GM18505 (cell line): ENCODE measurements around the gene GOLGA6C.
A peak's percentile ranks its signal among the peaks of the same experiment; 100 is the strongest.
"Not testable (repeated sequence)": the region's sequence is repeated elsewhere in the genome, so short reads cannot be mapped to it uniquely, and the experiment has no call there.

ENCODE experiments used
- ATAC-seq: cut with Tn5 transposase; IDR thresholded peaks from one replicate; pipeline ENCODE4 v1.9.1; 2021; ENCODE audit not compliant: unreplicated experiment
- POLR2A ChIP-seq: IDR thresholded peaks from 4 replicates; pipeline ENCODE4 v1.6.1; 2011; ENCODE audit warnings: borderline replicate concordance; ENCODE audit not compliant: insufficient read depth, insufficient read length; ENCODE audit errors: extremely low read depth

GOLGA6C gene

DNA sequence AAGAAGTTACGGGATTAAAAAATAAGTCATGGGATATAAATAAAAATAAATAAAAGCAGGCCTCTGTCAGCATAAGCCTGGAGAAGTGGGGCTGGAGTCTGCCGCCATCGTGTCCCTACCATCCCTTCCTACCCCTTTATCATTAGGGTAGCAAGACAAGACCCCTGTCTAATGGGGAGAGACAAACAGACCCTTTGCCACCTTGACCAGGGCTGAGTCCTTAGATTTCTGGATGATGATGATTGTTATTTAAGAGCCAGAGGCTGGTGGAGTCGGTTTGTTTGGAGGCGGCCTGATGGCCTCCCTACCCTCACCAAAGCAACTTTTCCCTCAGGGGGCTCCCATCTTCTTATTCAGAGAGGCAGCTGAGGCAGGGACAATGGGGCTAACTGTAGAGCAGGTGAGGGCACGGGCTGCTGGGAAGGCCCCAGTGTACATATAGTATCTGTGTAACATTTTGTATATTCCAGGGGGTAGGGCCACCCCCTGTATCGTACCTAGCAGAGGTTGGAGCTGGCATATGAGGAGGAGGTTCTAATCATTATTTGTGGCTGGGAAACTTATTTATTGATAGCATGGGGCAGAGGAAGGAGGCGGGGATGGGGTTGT lies 15.7 kb downstream of the GOLGA6C start:
- ATAC-seq: not testable (repeated sequence)

DNA sequence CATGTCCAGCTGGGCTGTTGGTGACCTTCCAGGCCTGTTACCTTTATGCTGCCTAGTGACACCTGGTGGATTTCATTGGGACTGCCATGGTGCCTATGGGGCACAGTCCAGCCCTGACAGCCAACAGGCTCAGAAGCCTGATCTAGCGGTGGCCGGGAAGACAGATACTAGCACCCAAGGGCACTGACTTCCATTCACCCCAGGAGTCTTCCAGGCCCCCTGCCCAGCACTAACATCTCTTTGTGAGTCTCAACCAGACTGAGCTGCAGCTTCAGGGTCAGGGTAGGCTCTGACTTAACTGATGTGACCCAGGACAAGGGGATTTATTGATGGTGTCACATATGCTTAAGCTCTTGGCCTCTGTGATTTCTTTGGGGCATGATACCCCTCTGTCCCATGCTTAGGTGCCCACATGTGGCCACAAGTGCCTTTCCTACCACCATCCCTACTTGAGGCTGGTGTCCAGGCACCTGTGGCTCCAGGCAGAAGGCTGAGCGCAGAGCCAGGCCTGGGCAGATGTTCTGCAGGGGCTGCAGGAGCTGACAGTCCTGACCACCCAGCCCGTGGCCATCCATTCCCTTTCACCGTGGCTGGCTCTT lies 16.5 kb downstream of the GOLGA6C start:
- not testable (repeated sequence) for ATAC-seq

DNA sequence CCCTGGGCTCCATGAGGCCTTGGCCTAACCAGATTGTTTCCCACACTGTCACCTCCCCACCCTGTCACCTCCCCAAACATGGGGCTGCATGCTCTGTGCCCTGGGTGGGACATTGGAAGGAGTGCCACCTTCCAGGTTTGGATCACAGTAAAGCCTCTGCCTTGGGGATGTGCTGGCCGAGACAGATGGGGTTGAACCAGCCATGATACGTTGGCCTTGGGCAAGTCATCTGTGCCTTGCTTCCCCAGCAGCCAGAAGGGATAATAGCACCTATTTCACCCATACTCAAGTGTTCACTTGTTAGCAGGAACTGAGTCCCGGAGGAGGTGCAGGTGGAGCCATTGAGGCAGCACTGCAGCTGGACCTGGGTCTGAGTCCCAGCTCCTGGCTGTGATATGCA lies 17.5 kb downstream of the GOLGA6C start:
- ATAC-seq: not testable (repeated sequence)

DNA sequence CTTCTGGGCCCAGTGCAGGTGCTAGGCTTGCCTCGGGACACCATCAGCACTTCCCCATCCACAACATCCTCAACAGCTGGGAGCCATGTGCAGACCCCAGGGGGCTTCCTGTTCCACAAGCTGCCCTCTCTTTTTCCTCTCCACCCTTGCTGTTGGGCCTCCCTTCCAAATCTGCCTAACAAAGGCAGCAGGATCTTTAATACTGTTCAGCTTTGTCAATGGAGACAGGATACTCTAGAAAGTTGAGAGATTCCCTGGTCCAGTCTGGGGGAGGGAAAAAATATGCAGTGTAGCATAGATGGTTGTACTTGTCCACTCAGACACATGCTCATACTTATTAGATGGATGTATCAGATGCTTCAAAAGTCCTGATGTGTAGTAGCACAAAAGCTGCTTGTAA lies 20.4 kb downstream of the GOLGA6C start:
- ATAC-seq: not testable (repeated sequence)

DNA sequence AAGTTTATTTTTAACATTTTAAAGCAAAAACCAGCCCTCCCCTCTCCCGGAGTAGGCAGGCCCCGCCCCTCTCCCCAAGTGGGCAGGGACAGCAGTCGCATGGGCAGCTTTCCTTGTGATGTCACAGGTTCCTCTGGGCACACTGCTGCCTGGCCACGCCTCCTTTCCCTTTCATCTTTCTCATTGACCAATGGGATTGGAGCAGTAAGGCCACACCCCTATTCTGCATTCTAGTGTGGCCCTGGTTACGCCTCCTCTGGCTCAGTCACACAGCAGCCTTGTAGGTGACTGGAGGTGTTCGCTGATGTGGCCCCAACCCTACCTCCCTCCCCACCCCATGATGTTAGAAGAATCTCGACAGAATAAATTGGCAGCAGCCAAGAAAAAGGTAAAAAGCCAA lies 24.4 kb downstream of the GOLGA6C start, which contains the start of gene GOLGA6D:
GOLGA6D (plus strand) TSS at position 264 of the 400 bp plus-strand sequence; CDS start at position 305, 41 bp downstream.
- not testable (repeated sequence) for ATAC-seq

DNA sequence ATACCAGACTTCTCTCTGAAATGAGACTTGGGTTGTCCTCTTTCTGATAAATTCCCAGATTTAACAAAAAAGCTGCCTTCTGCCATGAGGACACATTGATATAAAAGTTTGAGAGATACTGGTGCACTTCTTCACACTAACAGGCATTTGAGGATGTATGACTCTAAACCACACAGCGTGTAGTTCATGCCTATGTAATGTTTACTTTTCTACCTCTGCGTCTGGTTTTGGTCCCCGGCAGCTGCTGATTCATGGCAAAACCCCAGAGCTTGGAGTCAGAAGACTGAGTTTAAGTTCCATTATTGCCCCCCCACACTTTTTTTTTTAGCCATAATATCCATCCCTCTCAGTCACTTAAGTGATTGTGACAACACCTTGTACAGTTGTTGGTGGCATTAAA lies 26.0 kb downstream of the GOLGA6C start:
- not testable (repeated sequence) for ATAC-seq

DNA sequence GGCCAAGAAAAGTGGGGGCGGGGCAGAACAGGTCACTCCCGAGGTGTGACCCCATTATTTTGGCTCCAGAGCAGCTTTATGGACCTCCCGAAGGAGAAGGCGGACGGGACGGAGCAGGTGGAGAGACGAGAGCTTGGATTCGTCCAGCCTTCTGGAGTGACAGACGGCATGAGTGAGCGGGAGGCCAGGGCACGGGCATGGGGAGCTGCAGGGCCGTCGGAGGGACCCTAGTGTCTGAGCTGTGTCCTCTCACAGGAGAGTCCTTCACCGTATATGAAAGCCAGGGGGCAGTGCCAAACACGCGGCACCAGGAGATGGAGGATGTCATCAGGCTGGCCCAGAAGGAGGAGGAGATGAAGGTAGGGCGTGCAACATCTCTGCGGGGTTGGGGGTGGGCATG lies 35.5 kb downstream of the GOLGA6C start:
- not testable (repeated sequence) for ATAC-seq

DNA sequence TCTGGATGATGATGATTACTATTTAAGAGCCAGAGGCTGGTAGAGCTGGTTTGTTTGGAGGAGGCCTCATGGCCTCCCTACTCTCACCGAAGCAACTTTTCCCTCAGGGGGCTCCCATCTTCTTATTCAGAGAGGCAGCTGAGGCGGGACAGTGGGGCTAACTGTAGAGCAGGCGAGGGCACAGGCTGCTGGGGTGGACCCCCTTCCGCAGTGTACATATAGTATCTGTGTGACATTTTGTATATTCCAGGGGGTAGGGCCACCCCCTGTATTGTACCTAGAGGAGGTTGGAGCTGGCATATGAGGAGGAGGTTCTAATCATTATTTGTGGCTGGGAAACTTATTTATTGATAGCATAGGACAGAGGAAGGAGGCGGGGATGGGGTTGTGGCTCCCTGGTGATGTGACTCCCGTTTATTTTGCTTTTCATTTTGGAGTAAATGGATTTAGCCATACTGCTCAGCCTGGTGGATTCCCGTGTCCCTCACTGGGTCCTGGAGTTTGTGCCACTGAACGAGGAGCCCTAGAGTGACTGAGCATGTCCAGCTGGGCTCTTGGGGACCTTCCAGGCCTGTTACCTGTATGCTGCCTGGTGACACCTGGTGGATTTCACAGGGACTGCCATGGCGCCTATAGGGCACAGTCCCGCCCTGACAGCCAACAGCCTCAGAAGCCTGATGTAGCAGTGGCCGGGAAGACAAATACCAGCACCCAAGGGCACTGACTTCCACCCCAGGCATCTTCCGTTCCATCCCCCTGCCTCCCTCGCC lies 40.6 kb downstream of the GOLGA6C start:
- peak; percentile 61 for ATAC-seq

DNA sequence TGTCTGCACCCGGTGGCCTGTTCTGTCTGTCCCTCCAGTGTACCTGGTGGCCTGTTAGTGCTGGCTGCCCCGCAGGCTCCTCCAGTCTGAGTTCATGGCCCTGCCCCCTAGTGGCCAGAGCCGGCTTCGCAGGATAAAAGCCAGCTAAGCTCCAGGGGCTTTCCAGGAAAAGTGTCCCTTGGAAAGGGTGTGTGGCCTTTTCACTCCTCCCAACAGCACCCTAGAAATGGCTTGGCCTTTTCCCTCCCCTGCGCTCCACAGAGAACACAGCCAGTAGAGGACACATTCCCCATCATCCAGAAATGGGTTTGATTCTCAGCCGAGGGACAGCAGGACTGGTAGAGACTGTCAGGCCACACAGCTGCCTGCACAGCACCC lies 41.2 kb downstream of the GOLGA6C start:
- ATAC-seq: peak; percentile 53

DNA sequence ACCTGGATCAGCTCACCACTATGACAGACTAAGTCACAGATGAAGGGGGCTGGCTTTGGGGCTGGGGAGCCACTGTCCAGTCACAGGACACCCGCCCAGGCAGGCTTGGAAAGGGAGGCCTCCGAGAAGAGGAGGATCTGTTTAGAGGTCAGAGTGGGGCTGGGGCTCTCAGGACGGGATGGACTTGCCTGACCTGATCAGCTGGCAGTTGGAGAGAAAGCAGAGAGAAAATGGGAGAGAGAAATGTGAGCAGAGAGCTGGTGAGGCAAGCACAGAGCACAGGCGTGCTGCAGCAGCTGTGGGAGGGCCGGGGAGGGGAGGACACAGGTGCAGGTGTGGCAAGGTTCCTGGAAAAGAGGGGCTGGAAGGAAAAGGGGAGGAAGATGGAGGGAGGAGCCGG lies 41.9 kb downstream of the GOLGA6C start:
- ATAC-seq: not testable (repeated sequence)

DNA sequence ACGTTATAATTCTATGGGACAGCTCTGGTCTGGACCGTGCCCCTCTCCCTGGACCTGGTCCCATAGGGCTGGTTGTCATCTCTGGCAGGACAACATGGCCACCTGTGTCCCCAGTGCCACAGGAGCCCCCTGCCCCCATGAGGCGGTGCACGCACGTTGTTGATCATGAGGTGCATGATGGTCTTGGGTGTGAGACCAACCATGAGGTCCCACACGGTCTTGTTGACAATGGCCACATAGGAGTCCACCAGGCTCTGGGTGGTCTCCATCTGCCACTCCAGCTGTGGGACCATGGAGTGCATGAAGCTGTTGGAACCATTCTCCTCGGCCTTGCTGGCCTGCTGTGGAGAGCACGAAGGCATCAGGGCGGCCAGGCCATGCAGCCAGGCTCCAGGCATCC lies 44.2 kb downstream of the GOLGA6C start:
- TF ChIP-seq POLR2A: no peak
- ATAC-seq: no peak

DNA sequence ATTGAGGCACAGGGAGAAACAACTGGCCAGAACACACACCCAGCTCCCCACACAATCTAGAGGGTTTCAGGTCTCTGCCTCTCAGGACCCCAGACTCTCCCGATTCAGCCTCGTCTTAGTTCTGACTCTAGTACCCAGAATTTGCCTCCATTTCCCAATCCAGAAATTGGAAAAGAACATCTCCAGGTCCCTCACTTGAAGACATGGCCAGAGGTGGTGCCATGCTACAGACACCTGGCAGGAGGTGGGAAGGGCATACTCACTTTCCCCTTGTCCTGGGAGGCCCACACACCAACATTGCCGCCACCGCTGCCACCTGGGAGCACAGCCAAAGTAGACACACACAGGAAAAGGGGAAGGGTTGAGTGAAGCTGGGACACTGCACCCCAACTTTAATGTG lies 44.6 kb downstream of the GOLGA6C start:
- not testable (repeated sequence) for ATAC-seq

DNA sequence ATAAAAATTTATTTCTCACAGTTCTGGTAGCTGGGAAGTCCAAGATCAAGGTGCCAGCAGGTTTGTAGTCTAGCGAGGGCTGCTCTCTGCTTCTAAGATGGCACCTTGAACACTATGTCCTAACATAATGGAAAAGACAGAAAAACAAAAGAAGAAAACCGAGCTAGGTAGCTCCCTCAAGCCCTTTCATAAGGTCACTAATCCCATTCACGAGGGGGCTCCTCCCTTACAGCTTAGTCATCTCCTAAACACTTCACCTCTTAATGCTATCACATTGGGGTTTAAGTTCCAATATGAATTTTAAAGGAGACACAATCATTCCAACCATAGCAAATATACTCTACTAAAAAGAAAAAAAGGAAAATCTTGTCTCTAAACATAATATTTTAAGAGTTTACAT lies 48.1 kb downstream of the GOLGA6C start:
- ATAC-seq: no peak
- no peak for TF ChIP-seq POLR2A

DNA sequence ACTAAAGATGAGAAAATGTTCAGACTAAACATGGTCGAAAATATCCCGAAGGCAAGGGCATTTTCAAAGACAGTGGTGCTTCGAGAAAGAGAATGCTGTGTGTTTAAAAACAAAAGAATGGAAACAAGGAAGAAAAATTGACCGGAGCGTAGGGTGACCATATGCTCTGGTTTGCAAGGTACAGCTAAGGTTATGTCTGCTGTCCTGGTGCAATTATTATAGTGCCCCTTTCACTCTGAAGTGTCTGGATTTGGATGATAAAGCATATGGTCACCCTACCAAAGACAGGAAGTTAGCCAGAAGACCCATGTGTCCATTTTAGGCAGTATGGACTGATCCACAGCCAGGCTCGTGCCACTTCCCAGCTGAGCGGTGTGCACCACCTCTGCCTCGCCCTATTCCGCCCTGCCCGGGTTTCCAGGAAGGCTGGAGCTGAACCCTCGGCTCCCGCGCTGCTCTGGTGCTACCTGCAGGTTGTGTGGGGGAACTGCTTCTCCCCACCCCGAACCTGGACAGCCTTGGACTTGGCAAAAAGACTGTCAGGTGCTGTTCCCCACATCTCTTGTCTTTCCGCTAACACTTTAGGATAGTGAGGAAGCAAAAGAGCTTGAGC lies 49.8 kb downstream of the GOLGA6C start:
- ATAC-seq: no peak
- no peak for TF ChIP-seq POLR2A

DNA sequence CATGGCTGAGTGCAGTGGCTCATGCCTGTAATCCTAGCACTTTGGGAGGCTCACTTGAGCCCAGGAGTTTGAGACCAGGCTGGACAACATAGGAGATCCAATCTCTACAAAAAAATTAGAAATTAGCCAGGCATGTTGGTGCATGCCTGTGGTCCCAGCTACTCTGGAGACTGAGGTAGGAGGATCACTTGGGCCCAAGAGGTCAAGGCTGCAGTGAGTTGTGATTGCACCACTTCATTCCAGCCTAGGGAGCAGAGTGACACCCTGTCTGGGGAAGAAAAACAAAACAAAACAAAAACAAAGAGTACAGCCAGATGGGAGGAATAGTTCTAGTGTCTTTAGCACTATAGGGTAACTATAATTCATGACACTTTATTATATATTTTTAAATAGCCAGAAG lies 51.6 kb downstream of the GOLGA6C start:
- no peak for ATAC-seq

DNA sequence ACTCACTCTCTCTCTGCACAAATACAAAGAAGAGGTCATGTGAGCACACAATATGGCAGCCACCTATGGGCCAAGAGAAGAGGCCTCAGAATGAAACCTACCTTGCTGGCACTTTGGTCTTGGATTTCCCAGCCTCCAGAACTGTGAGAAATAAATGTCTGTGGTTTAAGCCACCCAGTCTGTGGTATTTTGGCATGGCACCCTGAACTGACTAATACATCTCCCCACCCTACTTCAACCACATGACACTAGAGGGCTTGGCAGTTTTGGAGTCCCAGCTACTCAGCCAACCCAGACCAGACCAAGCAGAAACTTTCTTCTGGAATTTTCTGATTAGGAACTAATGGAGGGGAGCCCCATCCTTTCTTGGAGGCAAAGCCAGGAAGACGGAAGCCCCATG lies 54.4 kb downstream of the GOLGA6C start:
- not testable (repeated sequence) for ATAC-seq

More for the DNA sequence above, 51.6 kb downstream of the GOLGA6C start:
- no peak for TF ChIP-seq POLR2A
